Measurements from ENCODE around the gene MECP2. TPM values are rescaled to one million over a fixed set of nuclear protein-coding genes. Genes with fewer than 3 reads are reported as not detected.
"Not testable (repeated sequence)": the region's sequence is repeated elsewhere in the genome, so short reads cannot be mapped to it uniquely, and the experiment has no call there.

MECP2 gene
- total RNA-seq (2014; rRNA removed; shearing (Covaris generic); ENCODE audit: low replicate concordance) = 20.9 and 26.7 TPM in 2 replicates

DNA sequence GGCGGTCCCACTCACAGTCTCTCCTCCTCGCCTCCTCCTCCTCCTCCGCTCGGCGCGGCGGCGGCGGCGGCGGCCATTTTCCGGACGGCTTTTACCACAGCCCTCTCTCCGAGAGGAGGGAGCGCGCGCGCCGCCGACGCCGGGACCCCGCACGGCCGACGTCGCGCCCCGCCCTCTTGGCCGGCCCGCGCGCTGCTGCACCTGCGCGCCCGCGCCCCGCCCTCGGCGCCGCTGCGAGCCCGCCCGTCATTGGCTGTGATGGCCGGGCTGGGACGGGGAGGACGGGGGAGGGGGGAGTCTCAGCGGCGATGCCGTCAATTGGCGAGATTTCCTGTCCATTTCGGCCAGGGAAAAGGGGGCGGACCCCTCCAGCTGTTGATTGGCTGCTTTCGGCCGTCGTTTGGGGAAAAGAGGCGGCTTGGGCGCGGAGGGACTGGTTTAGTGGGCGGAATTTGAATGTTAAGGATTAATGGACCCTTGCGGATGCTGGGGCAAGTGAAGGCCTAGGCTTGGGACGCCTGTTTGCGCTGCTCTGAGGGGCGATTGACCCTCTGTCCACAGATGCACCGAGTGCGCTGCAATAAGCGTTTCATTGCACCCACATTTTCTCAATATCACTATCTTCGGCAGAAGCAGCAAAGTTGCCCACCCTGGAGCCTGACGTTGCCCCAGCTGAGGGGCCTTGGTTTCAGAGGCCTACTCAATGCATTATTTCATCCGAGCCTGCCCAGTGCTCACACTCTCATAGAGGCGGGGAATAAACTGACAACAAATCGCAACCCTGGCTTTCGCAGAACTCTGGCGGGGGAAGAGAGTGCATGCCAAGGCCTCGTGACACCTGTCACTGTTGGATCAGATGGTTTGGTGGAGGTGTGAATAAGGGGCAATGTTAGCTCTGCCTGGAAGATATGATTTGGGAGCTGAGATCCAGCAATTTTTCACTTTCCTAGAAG lies at the start of gene MECP2:
Gene MECP2 (minus strand): TSS at position 129 of the 953 bp plus-strand sequence.
- in situ Hi-C loops (cut with HindIII; ENCODE audit: low pct_unique_long_range_greater_than_20kb, low sequenced_read_pairs) = no loop called here
- DNase-seq (ENCODE audit: low read depth) = peak; percentile 94

DNA sequence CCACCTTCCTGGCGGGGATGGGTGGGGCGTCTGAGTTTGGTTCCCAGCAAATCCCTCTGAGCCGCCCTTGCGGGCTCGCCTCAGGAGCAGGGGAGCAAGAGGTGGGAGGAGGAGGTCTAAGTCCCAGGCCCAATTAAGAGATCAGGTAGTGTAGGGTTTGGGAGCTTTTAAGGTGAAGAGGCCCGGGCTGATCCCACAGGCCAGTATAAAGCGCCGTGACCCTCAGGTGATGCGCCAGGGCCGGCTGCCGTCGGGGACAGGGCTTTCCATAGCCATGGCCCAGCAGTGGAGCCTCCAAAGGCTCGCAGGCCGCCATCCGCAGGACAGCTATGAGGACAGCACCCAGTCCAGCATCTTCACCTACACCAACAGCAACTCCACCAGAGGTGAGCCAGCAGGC lies 46.5 kb upstream of the MECP2 start, which contains the start of gene OPN1LW:
Gene OPN1LW (plus strand): TSS at position 234 of the 400 bp plus-strand sequence. CDS start 41 bp downstream, at position 275.
- DNase-seq (ENCODE audit: low read depth); in situ Hi-C loops (cut with HindIII; ENCODE audit: low pct_unique_long_range_greater_than_20kb, low sequenced_read_pairs): not testable (repeated sequence)

GRCh38 chrX:154142950-154143745 lies 45.6 kb upstream of the MECP2 start:
- in situ Hi-C loops (cut with HindIII; ENCODE audit: low pct_unique_long_range_greater_than_20kb, low sequenced_read_pairs) = no loop called here

DNA sequence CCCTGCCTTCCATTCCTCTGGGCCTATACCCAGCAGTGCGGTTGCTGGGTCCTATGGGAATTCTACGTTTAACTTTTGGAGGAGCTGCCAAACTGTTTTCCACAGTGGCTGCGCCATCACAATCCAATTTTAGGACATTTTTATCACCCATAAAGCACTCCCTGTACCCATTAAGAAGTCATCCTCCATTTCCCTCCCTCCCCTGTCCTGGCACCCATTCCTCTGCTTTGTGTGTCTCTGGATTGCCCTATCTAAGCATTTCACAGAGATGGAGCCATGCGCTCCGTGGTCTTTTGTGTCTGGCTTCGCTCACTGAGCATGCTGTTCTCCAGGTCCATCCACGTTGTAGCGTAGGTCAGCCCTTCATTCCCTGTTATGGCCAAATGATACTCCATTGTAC lies 44.9 kb upstream of the MECP2 start:
- in situ Hi-C loops (cut with HindIII; ENCODE audit: low pct_unique_long_range_greater_than_20kb, low sequenced_read_pairs) = no loop called here

More at GRCh38 chrX:154142950-154143745, 45.6 kb upstream of the MECP2 start:
- DNase-seq (ENCODE audit: low read depth) = no peak

GRCh38 chrX:154140742-154141141 lies 43.2 kb upstream of the MECP2 start:
- in situ Hi-C loops (cut with HindIII; ENCODE audit: low pct_unique_long_range_greater_than_20kb, low sequenced_read_pairs) = no loop called here

More for the DNA sequence above, 44.9 kb upstream of the MECP2 start:
- no peak for DNase-seq (ENCODE audit: low read depth)

DNA sequence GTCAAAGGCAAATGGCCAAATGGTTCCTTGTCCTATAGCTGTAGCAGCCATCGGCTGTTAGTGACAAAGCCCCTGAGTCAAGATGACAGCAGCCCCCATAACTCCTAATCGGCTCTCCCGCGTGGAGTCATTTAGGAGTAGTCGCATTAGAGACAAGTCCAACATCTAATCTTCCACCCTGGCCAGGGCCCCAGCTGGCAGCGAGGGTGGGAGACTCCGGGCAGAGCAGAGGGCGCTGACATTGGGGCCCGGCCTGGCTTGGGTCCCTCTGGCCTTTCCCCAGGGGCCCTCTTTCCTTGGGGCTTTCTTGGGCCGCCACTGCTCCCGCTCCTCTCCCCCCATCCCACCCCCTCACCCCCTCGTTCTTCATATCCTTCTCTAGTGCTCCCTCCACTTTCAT lies 42.7 kb upstream of the MECP2 start:
- in situ Hi-C loops (cut with HindIII; ENCODE audit: low pct_unique_long_range_greater_than_20kb, low sequenced_read_pairs) = no loop called here
- DNase-seq (ENCODE audit: low read depth) = no peak

More at GRCh38 chrX:154140742-154141141, 43.2 kb upstream of the MECP2 start:
- DNase-seq (ENCODE audit: low read depth) = no peak

- no peak for DNase-seq (ENCODE audit: low read depth)
- in situ Hi-C loops (cut with HindIII; ENCODE audit: low pct_unique_long_range_greater_than_20kb, low sequenced_read_pairs) = no loop called here
Measured at GRCh38 chrX:154138857-154139256, 41.3 kb upstream of the MECP2 start.

DNA sequence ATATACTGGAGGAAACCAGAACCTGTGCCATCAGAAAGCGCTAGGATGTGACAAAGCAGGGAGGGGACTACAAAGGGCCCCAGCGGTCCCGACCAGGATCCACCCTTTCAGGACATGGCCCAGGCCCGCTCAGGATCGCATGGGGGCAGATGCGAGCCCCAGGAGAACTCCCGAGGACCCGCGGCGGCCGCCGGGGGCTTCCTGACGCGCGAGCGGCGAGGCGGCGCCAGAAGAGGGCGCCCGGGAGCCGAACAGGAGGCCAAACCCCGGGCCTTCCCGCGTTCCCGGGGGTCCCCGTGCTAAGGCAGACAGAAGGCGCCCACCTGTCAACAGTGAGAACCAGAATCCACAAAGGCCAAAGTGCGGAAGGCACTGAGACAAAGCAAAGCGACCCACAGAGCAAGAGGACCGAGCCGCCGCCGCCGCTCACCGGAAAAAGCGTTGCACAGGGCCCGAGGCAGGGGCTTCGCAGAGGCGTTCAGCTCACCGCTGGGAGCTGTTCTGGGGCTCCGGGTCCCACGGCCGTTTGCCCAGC lies 39.2 kb upstream of the MECP2 start:
- peak; percentile 26 for DNase-seq (ENCODE audit: low read depth)
- in situ Hi-C loops (cut with HindIII; ENCODE audit: low pct_unique_long_range_greater_than_20kb, low sequenced_read_pairs) = no loop called here

- in situ Hi-C loops (cut with HindIII; ENCODE audit: low pct_unique_long_range_greater_than_20kb, low sequenced_read_pairs) = no loop called here
- DNase-seq (ENCODE audit: low read depth) = peak; percentile 44
Measured at GRCh38 chrX:154135458-154136229, 38.1 kb upstream of the MECP2 start.

- in situ Hi-C loops (cut with HindIII; ENCODE audit: low pct_unique_long_range_greater_than_20kb, low sequenced_read_pairs) = no loop called here
- DNase-seq (ENCODE audit: low read depth) = no peak
Measured at GRCh38 chrX:154132366-154132765, 34.8 kb upstream of the MECP2 start.

GRCh38 chrX:154131955-154132354 lies 34.4 kb upstream of the MECP2 start:
- no peak for DNase-seq (ENCODE audit: low read depth)
- in situ Hi-C loops (cut with HindIII; ENCODE audit: low pct_unique_long_range_greater_than_20kb, low sequenced_read_pairs) = no loop called here

DNA sequence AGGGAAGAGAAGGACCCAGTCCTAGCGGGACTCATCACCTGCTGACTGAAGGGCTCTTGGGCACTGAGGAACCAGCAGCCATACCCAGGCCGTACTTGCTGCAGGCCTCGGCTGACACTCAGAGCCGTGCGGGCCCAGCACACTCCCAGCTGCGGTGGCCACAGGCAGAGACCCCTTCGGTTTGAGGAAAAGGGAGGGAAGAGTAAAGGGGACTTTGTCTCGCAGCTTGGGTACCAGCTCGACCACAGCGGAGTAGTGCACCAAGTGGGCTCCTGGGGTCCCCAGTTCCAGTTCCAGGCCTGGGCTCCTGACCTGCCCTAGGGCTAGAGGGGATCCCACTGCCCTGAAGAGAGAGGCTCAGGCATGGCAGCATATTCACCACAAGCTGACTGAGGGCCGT lies 28.6 kb upstream of the MECP2 start:
- in situ Hi-C loops (cut with HindIII; ENCODE audit: low pct_unique_long_range_greater_than_20kb, low sequenced_read_pairs) = no loop called here
- DNase-seq (ENCODE audit: low read depth) = no peak

DNA sequence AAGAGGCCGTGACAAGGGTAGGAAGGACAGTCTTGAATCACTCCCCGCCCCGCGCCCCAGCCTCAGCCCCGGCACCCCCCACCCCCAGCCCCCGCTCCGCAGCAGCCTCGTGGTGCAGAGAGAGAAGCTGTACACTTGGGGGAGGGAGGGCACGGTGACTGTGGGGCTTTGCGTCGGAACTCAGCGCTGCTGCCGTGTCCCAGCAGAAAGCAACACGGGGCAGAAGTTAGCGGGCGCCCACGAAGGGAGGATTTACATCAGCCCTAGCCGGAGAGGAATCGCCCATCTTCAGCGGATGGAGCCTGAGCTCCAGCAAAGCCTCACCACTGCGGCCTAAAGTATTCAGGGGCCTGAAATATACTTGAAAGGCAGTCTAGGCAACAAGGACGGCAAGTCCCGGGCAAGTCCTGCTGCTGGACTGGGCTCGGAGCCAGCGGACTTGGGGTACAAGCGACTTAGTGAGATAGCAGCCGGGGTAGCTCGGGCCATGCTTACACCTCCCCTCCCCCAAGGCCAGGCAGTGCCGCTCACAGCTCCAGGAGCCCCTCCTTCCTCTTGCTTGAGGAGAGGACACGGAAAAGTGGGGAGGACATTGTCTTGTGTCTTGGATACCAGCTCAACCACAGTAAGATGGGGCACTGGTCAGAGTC lies 28.0 kb upstream of the MECP2 start:
- in situ Hi-C loops (cut with HindIII; ENCODE audit: low pct_unique_long_range_greater_than_20kb, low sequenced_read_pairs) = no loop called here
- no peak for DNase-seq (ENCODE audit: low read depth)

GRCh38 chrX:154123241-154124219 lies 26.0 kb upstream of the MECP2 start:
- in situ Hi-C loops (cut with HindIII; ENCODE audit: low pct_unique_long_range_greater_than_20kb, low sequenced_read_pairs) = no loop called here
- no peak for DNase-seq (ENCODE audit: low read depth)

- no peak for DNase-seq (ENCODE audit: low read depth)
- in situ Hi-C loops (cut with HindIII; ENCODE audit: low pct_unique_long_range_greater_than_20kb, low sequenced_read_pairs) = no loop called here
Measured at GRCh38 chrX:154121961-154122360, 24.4 kb upstream of the MECP2 start.

DNA sequence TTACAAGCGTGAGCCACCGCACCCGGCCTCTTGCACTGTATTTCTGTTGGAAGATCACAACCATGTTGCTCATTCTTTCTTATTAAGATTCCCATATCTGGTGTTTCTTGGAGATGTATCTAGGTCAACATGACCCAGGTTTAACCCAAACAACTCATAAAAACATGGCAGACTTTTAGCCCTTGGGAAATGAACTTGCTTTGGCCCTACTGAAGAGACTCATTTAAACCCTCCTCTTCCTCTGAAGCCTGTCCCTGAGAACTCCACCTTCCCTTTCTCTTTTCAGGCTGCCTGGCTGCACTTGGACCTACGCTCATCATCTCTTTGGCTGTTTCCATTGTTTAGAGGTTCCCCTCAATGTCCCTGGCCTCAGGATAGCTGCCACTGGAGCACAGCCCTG lies 23.7 kb upstream of the MECP2 start:
- in situ Hi-C loops (cut with HindIII; ENCODE audit: low pct_unique_long_range_greater_than_20kb, low sequenced_read_pairs) = no loop called here
- no peak for DNase-seq (ENCODE audit: low read depth)

Measured in Caki2 (cell line).